DND-41 (cell line): ENCODE data around the gene PLS3.

Experiments used
- ATAC-seq: fragments of 200-7000 bp; cut with Tn5 transposase; 3 replicates; pipeline ENCODE4 v1.9.1; 2021; ENCODE audit warnings: low read depth; ENCODE audit not compliant: insufficient read depth
- DNase-seq: peaks from one replicate; pipeline ENCODE4 v3.0.0-alpha.2; 2020
- H2AFZ ChIP-seq: 2 replicates; pipeline ENCODE4 v1.6.0; 2012; ENCODE audit warnings: low read depth, low read length
- H3K27ac ChIP-seq: 2 replicates; pipeline ENCODE4 v1.5.1; 2012; ENCODE audit warnings: low read length, inconsistent platforms
- H3K27me3 ChIP-seq: fragments of 200-600 bp; sonication (generic); 2 replicates; pipeline ENCODE4 v1.6.0; 2012; ENCODE audit warnings: low read length, mild to moderate bottlenecking, inconsistent platforms; ENCODE audit not compliant: insufficient read depth, poor library complexity
- H3K36me3 ChIP-seq: 2 replicates; pipeline ENCODE4 v1.5.1; 2012; ENCODE audit warnings: low read length, inconsistent platforms; ENCODE audit not compliant: insufficient read depth
- H3K4me1 ChIP-seq: 2 replicates; pipeline ENCODE4 v1.5.1; 2012; ENCODE audit warnings: mild to moderate bottlenecking, low read length; ENCODE audit not compliant: insufficient read depth
- H3K4me2 ChIP-seq: 2 replicates; pipeline ENCODE4 v1.6.0; 2012; ENCODE audit warnings: mild to moderate bottlenecking, moderate library complexity, low read length, inconsistent platforms; ENCODE audit not compliant: insufficient read depth
- H3K4me3 ChIP-seq, 2 experiments: fragments of 200-600 bp in 1 of 2; shearing (Covaris generic) in 1 of 2; 2 replicates each; pipeline ENCODE4 v1.5.1; 2012 to 2016; ENCODE audit warnings: inconsistent platforms in 2 of 2, low read length in 2 of 2, mild to moderate bottlenecking in 2 of 2, low read depth in 1 of 2, moderate library complexity in 1 of 2
- H3K79me2 ChIP-seq: 2 replicates; pipeline ENCODE4 v1.6.0; 2012; ENCODE audit warnings: low read length, inconsistent platforms; ENCODE audit not compliant: insufficient read depth
- H3K9ac ChIP-seq: 2 replicates; pipeline ENCODE4 v1.6.0; 2012; ENCODE audit warnings: low read depth, mild to moderate bottlenecking, inconsistent platforms, low read length, moderate library complexity
- H3K9me3 ChIP-seq: 2 replicates; pipeline ENCODE4 v1.5.1; 2012; ENCODE audit warnings: low read length, moderate library complexity, mild to moderate bottlenecking, inconsistent platforms; ENCODE audit not compliant: insufficient read depth, severe bottlenecking
- H4K20me1 ChIP-seq: 2 replicates; pipeline ENCODE4 v1.6.0; 2012; ENCODE audit warnings: low read length; ENCODE audit not compliant: insufficient read depth
- EZH2 ChIP-seq: IDR thresholded peaks from 3 replicates; pipeline ENCODE4 v1.6.1; 2012; ENCODE audit warnings: borderline replicate concordance, low read depth, mild to moderate bottlenecking, moderate library complexity, low read length, inconsistent platforms; ENCODE audit not compliant: severe bottlenecking
- TF ChIP-seq, protein P1 (sequence below): IDR thresholded peaks from 2 replicates; pipeline ENCODE4 v1.5.1; 2012; ENCODE audit warnings: borderline replicate concordance, low read length, moderate library complexity, mild to moderate bottlenecking; ENCODE audit not compliant: poor library complexity, severe bottlenecking; ENCODE audit errors: extremely low read depth

Gene PLS3, protein sequence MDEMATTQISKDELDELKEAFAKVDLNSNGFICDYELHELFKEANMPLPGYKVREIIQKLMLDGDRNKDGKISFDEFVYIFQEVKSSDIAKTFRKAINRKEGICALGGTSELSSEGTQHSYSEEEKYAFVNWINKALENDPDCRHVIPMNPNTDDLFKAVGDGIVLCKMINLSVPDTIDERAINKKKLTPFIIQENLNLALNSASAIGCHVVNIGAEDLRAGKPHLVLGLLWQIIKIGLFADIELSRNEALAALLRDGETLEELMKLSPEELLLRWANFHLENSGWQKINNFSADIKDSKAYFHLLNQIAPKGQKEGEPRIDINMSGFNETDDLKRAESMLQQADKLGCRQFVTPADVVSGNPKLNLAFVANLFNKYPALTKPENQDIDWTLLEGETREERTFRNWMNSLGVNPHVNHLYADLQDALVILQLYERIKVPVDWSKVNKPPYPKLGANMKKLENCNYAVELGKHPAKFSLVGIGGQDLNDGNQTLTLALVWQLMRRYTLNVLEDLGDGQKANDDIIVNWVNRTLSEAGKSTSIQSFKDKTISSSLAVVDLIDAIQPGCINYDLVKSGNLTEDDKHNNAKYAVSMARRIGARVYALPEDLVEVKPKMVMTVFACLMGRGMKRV

GRCh38 chrX:115560978-115561604, at the start of gene PLS3:
Gene PLS3, plus strand, starts transcription at chrX:115561174. Its CDS starts 49,077 bp downstream, at chrX:115610251.
- no peak within 1 kb of the TSS for H3K4me3 ChIP-seq
- H2AFZ ChIP-seq: no peak within 1 kb of the TSS
- H3K9me3 ChIP-seq: no peaks in the 10 kb centered on the region
- DNase-seq (no peak), ATAC-seq (no peak)
- no peak for TF ChIP-seq EZH2
- TF ChIP-seq, protein P1, sequence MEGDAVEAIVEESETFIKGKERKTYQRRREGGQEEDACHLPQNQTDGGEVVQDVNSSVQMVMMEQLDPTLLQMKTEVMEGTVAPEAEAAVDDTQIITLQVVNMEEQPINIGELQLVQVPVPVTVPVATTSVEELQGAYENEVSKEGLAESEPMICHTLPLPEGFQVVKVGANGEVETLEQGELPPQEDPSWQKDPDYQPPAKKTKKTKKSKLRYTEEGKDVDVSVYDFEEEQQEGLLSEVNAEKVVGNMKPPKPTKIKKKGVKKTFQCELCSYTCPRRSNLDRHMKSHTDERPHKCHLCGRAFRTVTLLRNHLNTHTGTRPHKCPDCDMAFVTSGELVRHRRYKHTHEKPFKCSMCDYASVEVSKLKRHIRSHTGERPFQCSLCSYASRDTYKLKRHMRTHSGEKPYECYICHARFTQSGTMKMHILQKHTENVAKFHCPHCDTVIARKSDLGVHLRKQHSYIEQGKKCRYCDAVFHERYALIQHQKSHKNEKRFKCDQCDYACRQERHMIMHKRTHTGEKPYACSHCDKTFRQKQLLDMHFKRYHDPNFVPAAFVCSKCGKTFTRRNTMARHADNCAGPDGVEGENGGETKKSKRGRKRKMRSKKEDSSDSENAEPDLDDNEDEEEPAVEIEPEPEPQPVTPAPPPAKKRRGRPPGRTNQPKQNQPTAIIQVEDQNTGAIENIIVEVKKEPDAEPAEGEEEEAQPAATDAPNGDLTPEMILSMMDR: no peak
- H3K4me2 ChIP-seq: no peak within 1 kb of the TSS
- H3K27me3 ChIP-seq: no peaks in the 10 kb centered on the region
- H3K9ac ChIP-seq: no peak within 1 kb of the TSS
- no peaks in the 10 kb centered on the region for H3K79me2 ChIP-seq
- no peaks in the 10 kb centered on the region for H3K4me1 ChIP-seq
- H3K27ac ChIP-seq: no peak within 1 kb of the TSS
- no peaks in the 10 kb centered on the region for H3K36me3 ChIP-seq
- no peaks in the 10 kb centered on the region for H4K20me1 ChIP-seq

DNA sequence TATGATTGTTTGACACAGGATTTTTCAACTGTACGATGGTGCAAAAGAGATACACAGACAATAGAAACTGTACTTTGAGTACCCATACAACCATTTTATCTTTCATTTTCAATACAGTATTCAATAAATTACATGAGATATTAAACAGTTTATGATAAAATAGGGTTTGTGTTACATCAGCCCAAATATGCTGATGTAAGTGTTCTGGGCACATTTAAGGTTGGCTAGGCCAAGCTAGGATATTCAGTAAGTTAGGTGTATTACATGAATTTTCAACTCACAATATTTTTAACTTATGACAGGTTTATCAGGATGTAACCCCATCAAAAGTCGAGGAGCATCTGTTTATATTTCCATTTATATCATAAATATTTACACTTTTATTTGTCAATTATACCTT, 42.9 kb upstream of the PLS3 start:
- no peaks in the 10 kb centered on the region for H4K20me1 ChIP-seq
- no peaks in the 10 kb centered on the region for H3K27me3 ChIP-seq
- H3K36me3 ChIP-seq: no peaks in the 10 kb centered on the region
- H3K9ac ChIP-seq: no peak overlapping the region
- no peak for TF ChIP-seq EZH2
- TF ChIP-seq, protein P1: no peak
- no peak overlapping the region for H2AFZ ChIP-seq
- no peak overlapping the region for H3K4me2 ChIP-seq
- no peaks in the 10 kb centered on the region for H3K9me3 ChIP-seq
- ATAC-seq (no peak), DNase-seq (no peak)
- H3K79me2 ChIP-seq: no peaks in the 10 kb centered on the region
- no peak overlapping the region for H3K4me3 ChIP-seq
- H3K4me1 ChIP-seq: no peaks in the 10 kb centered on the region
- no peak overlapping the region for H3K27ac ChIP-seq

- TF ChIP-seq EZH2: no peak
- TF ChIP-seq, protein P1: no peak
- H3K4me3 ChIP-seq: no peak overlapping the region
- no peak overlapping the region for H3K9ac ChIP-seq
- DNase-seq (no peak), ATAC-seq (no peak)
- H3K27ac ChIP-seq: no peak overlapping the region
- no peaks in the 10 kb centered on the region for H3K79me2 ChIP-seq
- H4K20me1 ChIP-seq: no peaks in the 10 kb centered on the region
- H2AFZ ChIP-seq: no peak overlapping the region
- no peaks in the 10 kb centered on the region for H3K27me3 ChIP-seq
- H3K4me2 ChIP-seq: no peak overlapping the region
- H3K9me3 ChIP-seq: no peaks in the 10 kb centered on the region
- H3K36me3 ChIP-seq: no peaks in the 10 kb centered on the region
- H3K4me1 ChIP-seq: no peaks in the 10 kb centered on the region
Measured at GRCh38 chrX:115521741-115522140, 39.2 kb upstream of the PLS3 start.
